GM12878 (cell line): ENCODE measurements around the gene PHLDB1.

Source experiments
- BCL11A ChIP-seq: IDR thresholded peaks from 2 replicates; pipeline ENCODE4 v1.6.1; 2011; ENCODE audit warnings: low read depth, low read length
- CTCF ChIP-seq, 3 experiments: IDR thresholded peaks in 2 of 3; conservative IDR thresholded peaks in 1 of 3; 2 replicates each; pipeline ENCODE4 v1.5.1; 2011; ENCODE audit warnings: low read depth in 3 of 3, low read length in 3 of 3, mild to moderate bottlenecking in 3 of 3, control low read depth in 2 of 3, moderate library complexity in 2 of 3, inconsistent platforms in 1 of 3, mixed read lengths in 1 of 3; ENCODE audit not compliant: control insufficient read depth in 2 of 3, insufficient read depth in 1 of 3; ENCODE audit errors: extremely low read depth in 1 of 3
- MAX ChIP-seq: IDR thresholded peaks from 2 replicates; pipeline ENCODE4 v1.6.1; 2012; ENCODE audit warnings: low read depth, low read length, improper control_type of control experiment
- MTA3 ChIP-seq: IDR thresholded peaks from 2 replicates; pipeline ENCODE4 v1.6.1; 2012; ENCODE audit warnings: low read length, inconsistent platforms, borderline replicate concordance
- POLR2A ChIP-seq: IDR thresholded peaks from 2 replicates; pipeline ENCODE4 v1.6.1; 2011; ENCODE audit warnings: low read depth, mild to moderate bottlenecking, low read length

- TF ChIP-seq BCL11A (no peak), CTCF (IDR thresholded peaks at IDR 0.05 in 2 of 3, conservative IDR thresholded peaks at IDR 0.05 in 1 of 3; ENCODE audit: control insufficient read depth in 2 of 3, extremely low read depth in 1 of 3, insufficient read depth in 1 of 3, low read depth in 3 of 3, low read length in 3 of 3) (no peak), MTA3 (no peak), MAX (no peak), POLR2A (peak; percentile 96)
Observed at GRCh38 chr11:118572061-118572980, 35.1 kb upstream of the PHLDB1 start, which contains the start of gene ARCN1.
